Liver (tissue), 3 donors: ENCODE data around the gene OR10T2.

Experiments
- ATF3 ChIP-seq: IDR thresholded peaks from 2 replicates; pipeline ENCODE4 v1.6.1; 2016; ENCODE audit warnings: antibody characterized with exemption
- CTCF ChIP-seq: fragments of 150-350 bp; IDR thresholded peaks from 2 replicates; pipeline ENCODE4 v1.5.1; 2017; ENCODE audit warnings: improper control_type of control experiment, low read depth, low read length; ENCODE audit not compliant: missing input control
- GABPA ChIP-seq, 2 donors: IDR thresholded peaks in 1 of 2; conservative IDR thresholded peaks in 1 of 2; 2 replicates each; pipeline ENCODE4 v1.6.1; 2016; ENCODE audit warnings: antibody characterized with exemption in 2 of 2, mild to moderate bottlenecking in 1 of 2, moderate library complexity in 1 of 2
- REST ChIP-seq: IDR thresholded peaks from 2 replicates; pipeline ENCODE4 v1.6.1; 2016; ENCODE audit warnings: antibody characterized with exemption, mild to moderate bottlenecking
- TAF1 ChIP-seq: conservative IDR thresholded peaks from 2 replicates; pipeline ENCODE4 v1.6.1; 2016; ENCODE audit warnings: antibody characterized with exemption, mild to moderate bottlenecking
- YY1 ChIP-seq: IDR thresholded peaks from 2 replicates; pipeline ENCODE4 v1.6.1; 2016; ENCODE audit warnings: antibody characterized with exemption, mild to moderate bottlenecking
- donor health status: healthy.
- donor health status: healthy.

- TF ChIP-seq CTCF (no peak), GABPA (IDR thresholded peaks at IDR 0.05 in 1 of 2, conservative IDR thresholded peaks at IDR 0.05 in 1 of 2) (no peak), REST (no peak), YY1 (no peak), ATF3 (no peak), TAF1 (no peak)
These were observed 24.4 kb downstream of the OR10T2 start for GRCh38 chr1:158374860-158375259.
